Measurements from ENCODE around the gene KRT78.
"Not testable (repeated sequence)": the region's sequence is repeated elsewhere in the genome, so short reads cannot be mapped to it uniquely, and the experiment has no call there.

The KRT78 gene

GRCh38 chr12:52872644-52873389 lies 24.0 kb upstream of the KRT78 start:
- no peak for DNase-seq (ENCODE audit: low spot score)

- no peak for DNase-seq (ENCODE audit: low spot score)
Observed at GRCh38 chr12:52871291-52872039, 22.7 kb upstream of the KRT78 start.

GRCh38 chr12:52870361-52871290 lies 21.8 kb upstream of the KRT78 start:
- peak; percentile 64 for DNase-seq (ENCODE audit: low spot score)

GRCh38 chr12:52867642-52868041 lies 18.8 kb upstream of the KRT78 start:
- no peak for DNase-seq (ENCODE audit: low spot score)

- DNase-seq (ENCODE audit: low spot score) = no peak
Observed at GRCh38 chr12:52867152-52867551, 18.4 kb upstream of the KRT78 start.

- no peak for DNase-seq (ENCODE audit: low spot score)
Observed at GRCh38 chr12:52865090-52865944, 16.5 kb upstream of the KRT78 start.

GRCh38 chr12:52862023-52862422 lies 13.2 kb upstream of the KRT78 start:
- DNase-seq (ENCODE audit: low spot score) = no peak

- DNase-seq (ENCODE audit: low spot score) = no peak
Observed at GRCh38 chr12:52861511-52861910, 12.7 kb upstream of the KRT78 start.

- DNase-seq (ENCODE audit: low spot score) = no peak
Observed at GRCh38 chr12:52860102-52860823, 11.5 kb upstream of the KRT78 start.

GRCh38 chr12:52857500-52857899 lies 8.7 kb upstream of the KRT78 start:
- DNase-seq (ENCODE audit: low spot score) = no peak

GRCh38 chr12:52856787-52857186 lies 8.0 kb upstream of the KRT78 start:
- DNase-seq (ENCODE audit: low spot score) = no peak

- not testable (repeated sequence) for DNase-seq (ENCODE audit: low spot score)
Observed at GRCh38 chr12:52856077-52856476, 7.3 kb upstream of the KRT78 start.

GRCh38 chr12:52851787-52852186 lies 3.0 kb upstream of the KRT78 start:
- DNase-seq (ENCODE audit: low spot score) = no peak

GRCh38 chr12:52850681-52851080 lies 1.9 kb upstream of the KRT78 start:
- DNase-seq (ENCODE audit: low spot score) = no peak

- DNase-seq (ENCODE audit: low spot score) = no peak
Observed at GRCh38 chr12:52849511-52849910, 717 bp upstream of the KRT78 start.

- no peak for DNase-seq (ENCODE audit: low spot score)
Observed at GRCh38 chr12:52847335-52848102, 1.3 kb downstream of the KRT78 start.

GRCh38 chr12:52846356-52846970 lies 2.3 kb downstream of the KRT78 start:
- DNase-seq (ENCODE audit: low spot score) = no peak

GRCh38 chr12:52845946-52846345 lies 2.8 kb downstream of the KRT78 start:
- DNase-seq (ENCODE audit: low spot score) = no peak

- no peak for DNase-seq (ENCODE audit: low spot score)
Observed at GRCh38 chr12:52844386-52844785, 4.4 kb downstream of the KRT78 start.

Measured in activated CD4-positive, alpha-beta T cell treated with anti-CD3 and anti-CD28 coated beads, Interleukin-2, Interleukin-4, amounts not matched to agents 100 ng/mL and 50 ng/mL, durations not matched to agents 16 hours and 8 hours (primary cell).